ENCODE measurements around the gene ADAMTS2.

Gene ADAMTS2

DNA sequence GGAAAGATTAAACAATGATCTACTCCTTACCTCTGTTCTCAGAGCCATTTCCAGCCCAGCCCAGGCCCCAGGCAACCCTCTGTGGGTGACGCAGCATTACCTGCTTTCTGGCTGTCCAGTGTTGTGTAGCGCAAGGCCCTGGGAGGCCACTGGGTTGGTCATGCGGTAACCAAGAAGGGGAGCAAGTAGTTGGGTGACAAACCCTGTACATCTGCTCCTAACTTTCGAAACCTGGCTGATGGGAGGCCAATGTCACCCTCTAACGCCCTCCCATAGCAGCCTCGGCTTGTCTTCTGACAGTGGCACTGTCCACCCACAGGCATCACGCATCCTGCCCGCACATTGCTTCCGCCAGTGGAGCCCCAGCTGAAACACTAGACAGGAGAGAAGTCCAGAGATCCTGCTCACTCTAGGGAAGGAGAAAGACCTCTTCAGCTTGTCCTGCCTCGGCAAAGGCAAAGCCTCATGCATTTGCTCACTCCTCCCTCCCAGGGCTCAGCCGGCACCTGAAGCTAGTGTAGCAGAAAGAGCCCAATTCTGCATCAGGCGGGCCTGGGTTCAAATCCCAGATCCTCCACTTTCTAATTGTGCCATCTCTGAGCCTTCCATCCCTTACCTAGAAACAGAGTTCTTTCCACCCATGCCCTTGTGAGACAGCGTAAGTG is 94.6 kb downstream of the ADAMTS2 start:
- no peak for DNase-seq

DNA sequence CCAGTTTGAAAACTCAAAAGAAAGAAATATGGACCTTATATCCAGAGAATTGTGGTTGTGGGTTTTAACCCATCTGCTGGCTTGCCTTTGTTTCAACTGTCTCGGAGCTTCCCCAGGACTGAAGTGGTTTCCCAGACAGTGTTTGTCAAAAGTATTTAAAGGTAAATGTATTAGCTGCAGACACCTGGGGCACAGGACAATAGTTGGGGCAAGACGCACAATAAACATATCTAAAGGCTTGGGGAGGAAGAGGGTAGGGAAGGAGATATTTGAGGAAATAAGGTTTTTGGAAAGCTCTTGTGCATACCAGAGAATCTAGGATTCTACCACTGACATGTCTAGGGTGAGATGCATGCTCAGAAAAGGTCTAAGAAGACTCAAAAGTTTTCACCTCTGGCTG is 99.0 kb downstream of the ADAMTS2 start:
- DNase-seq = no peak

DNA sequence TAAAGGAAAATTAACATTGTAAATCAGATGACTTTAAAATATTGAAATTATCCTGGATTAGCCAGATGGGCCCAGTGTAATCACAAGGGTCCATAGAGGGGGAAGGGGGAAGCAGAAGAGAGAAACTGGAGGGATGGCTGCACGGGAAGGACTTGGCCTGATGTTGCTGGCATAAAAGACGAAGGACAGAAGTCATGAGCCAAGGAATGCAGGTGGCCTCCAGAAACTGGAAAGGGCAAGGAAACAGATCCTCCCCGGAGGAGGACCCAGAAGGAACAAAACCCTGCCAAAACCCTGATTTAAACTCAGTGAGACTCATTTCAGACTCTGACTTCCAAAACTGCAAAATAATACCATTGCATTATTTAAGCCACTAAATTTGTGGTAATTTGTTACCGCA is 100.2 kb downstream of the ADAMTS2 start:
- DNase-seq = no peak

DNA sequence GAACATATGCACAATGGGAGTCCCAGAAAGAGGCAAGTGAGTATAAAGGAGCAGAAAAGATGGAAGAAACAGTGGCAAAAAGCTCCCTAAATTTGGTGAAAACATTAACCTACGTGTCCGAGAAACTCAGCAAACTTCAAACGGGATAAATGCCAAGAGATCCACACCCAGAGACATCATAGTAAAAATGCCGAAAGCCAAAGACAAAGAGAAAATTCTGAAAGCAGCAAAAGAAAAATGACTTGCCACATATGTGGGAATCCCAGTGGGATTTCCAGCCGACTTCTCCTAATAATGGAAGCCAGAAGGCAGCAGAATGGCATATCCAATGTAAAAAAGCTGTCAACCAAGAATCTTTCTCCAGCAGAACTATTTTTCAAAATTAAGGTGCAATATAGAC is 101.2 kb downstream of the ADAMTS2 start:
- no peak for DNase-seq

DNA sequence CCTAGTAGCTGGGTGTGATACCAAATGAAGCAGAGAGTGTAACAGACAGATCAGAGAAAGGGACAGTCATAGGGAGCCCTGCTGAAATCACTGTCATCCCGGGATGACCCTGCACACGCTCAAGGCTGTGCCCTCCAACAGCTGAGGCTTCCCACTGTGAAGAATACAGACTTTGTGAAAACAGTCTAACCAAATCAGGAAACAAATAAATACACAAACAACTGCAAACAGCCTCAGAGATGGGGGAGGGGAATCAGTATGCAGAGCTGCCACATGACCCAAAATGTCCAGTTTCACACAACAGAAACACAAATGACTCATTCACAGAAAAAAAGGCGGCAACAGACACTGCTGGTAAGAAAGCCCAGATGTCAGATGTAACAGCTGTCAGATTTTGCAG is 101.9 kb downstream of the ADAMTS2 start:
- no peak for DNase-seq

DNA sequence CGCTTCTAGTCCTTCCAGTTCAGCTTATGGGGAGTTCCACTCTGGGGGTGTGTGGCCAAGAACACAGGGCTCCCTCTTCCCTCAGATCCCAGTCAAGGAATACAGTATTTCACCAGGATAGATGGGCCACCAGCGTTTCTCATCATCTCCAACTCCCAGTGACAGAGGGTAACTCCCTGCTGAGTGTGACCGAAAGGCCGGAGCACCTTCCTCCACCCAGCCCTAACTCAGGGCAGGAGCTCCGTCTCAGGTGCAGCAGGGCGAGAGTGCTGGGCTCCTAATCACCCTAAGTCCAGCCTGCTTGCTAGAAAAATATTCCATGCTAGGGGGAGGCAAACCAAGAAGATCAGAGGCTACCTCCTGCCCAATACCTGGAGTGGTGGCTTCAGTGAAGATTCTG is 102.6 kb downstream of the ADAMTS2 start:
- DNase-seq = no peak

DNA sequence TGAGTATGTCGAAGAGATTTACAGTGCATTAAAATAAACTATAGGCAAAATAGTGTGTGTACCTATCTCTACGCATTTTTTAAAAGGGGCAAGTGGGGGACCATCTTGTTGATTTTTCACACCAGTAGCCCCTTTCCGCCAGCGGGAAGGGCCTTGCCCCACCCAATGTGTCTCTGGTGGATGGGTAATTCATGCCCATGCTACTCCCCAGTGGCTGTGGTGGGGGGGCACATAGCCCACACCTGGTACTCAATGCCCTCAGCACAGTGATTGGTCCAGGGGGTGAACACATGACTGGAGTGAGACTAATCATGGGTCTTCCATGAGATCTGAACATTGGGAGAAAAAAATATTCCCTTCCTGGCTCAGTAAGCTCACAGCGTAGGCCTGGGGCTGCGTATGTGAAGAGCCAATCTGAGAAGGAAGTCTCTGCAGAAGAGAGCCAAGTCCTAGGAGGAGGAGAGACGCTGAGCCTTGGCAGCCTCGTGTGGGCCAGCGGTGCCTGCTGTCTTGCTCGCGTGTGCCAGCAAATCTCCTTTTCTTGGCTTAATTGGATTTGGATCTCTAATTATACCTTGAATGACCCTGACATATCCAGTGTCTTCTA is 103.4 kb downstream of the ADAMTS2 start:
- DNase-seq = no peak

DNA sequence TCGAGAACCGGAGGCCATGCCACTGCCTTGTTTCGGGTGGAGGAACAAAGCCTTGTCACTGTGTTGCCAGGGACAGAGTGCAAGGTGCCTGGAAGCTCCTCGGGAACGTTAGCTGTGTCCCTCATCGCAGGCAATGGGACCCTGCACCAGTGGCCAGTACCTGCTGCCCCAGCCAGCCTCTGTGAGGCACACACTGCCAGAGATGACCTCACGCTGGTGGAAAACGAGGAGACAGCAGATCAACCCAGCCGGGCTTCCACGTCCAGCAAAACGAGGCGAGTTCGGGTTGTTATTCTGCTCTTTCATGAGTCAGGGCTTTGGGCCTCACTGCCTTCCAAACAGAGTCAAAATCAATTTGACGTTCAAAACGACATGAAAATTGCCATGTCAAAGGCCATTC is 104.1 kb downstream of the ADAMTS2 start:
- DNase-seq = no peak

DNA sequence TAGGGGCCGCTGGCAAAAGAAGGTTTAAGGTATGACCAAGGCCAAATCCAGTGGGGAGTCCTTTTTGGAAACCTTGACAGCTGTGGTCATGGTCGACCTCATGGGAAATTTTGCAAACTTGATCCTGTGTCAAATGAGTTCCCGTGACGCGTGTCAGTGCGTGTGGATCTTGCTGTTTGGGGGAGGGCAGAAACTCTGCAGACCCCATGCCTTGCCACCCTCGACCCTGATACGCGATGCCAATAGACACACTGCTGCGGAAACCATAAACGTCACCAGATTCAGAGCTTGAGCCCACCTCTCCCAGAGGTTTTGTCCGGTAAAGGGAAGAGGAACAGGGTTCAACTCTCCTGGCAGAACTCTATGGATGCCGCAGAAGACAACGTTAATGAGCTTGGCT is 104.7 kb downstream of the ADAMTS2 start:
- DNase-seq = no peak

DNA sequence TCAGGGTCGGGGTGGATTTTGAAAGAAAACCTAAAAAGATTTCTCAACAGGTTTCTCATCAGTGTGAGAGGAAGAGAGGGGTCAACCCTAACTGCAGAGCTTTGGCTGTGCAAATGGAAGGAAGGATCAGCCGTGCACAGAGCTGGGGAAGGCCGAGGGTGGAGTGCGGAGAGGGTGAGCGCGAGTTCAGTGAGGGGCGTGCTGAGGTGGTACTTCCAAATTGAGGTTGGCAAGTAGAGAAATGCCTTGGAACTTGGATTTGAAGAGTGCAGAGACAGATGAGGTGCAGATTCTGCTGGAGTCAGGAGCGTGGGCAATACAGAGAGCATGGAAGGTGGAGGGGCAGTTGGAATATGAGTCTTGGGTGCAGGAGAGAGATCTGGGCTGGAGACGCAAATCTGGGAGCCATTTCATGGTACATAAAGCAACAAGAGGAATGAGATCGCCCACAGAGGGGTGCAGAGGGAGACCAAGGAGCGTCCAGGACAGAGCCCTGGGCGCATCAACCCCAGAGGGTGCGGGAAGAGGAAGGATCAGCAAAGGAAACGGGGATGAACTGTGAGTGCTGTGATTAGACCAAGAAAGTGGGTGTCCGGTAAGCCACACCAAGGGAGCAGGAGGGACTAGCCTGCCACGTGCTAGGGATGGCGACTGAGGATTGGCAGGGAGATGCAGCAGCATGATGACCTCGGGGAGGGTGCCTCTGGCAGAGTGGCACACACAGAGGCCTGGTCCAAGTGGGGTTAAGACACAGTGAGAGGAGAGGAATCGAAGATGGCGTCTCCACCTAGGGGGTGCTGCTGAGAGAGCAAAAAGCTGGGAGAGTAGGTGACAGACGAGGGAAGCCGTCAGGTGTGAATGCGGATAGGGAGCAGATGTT is 105.8 kb downstream of the ADAMTS2 start:
- no peak for DNase-seq

DNA sequence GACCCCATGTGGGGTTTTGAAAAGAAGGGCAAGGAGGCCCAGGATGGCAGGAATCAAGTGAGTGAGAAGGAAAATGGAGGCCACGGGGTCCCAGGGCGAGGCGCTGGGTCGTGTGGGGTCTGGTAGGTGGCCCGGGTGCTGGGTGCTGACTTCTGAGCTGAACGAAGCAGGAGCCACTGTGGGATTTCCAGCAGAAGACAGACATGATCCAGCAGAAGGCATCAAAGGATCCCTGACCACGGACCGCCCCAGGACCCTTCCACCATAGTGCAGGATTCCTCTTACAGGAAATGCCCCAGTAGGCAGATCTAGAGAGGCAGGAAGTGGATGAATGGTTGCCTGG is 106.7 kb downstream of the ADAMTS2 start:
- DNase-seq = no peak

DNA sequence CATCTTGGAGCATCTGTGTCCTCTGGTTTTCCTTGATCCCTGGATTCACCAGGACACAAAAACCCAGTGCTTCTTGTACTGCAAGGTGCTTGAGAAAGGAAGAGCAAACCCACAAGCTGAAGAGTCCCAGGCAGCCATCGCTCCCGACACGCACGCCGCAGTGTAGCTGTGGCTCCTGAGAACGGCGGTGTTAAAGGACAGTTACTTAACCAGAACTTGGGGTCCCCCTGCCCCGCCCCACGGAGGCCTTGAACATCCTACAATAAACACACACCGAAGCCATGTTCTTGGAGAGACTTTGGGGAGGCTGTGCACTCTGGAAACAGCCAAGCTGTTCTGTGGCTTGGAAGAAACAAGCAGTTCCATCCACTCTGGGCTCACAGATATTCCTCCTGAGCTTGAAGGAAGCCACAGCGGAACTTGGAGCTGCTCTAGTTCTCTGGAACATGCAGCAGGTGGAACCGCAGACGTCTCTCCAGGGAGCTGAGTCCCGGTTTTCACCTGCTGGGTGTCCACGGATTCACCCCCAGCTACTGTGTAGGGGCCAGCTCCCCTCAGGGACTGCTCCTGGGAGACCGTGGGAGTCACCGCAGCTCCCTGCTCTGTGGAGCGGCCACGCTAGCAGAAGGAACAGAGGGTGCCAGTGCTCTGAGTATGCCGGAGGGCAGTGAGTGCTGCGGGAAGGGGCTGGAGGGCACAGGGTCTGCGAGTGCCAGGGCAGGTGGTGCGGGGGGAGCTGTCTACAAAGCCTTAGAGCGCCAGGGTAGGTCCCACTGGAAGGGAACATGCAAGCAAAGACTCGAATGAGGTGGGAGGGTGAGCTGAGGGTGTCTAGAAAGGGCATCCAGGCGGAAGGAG is 107.3 kb downstream of the ADAMTS2 start:
- no peak for DNase-seq

DNA sequence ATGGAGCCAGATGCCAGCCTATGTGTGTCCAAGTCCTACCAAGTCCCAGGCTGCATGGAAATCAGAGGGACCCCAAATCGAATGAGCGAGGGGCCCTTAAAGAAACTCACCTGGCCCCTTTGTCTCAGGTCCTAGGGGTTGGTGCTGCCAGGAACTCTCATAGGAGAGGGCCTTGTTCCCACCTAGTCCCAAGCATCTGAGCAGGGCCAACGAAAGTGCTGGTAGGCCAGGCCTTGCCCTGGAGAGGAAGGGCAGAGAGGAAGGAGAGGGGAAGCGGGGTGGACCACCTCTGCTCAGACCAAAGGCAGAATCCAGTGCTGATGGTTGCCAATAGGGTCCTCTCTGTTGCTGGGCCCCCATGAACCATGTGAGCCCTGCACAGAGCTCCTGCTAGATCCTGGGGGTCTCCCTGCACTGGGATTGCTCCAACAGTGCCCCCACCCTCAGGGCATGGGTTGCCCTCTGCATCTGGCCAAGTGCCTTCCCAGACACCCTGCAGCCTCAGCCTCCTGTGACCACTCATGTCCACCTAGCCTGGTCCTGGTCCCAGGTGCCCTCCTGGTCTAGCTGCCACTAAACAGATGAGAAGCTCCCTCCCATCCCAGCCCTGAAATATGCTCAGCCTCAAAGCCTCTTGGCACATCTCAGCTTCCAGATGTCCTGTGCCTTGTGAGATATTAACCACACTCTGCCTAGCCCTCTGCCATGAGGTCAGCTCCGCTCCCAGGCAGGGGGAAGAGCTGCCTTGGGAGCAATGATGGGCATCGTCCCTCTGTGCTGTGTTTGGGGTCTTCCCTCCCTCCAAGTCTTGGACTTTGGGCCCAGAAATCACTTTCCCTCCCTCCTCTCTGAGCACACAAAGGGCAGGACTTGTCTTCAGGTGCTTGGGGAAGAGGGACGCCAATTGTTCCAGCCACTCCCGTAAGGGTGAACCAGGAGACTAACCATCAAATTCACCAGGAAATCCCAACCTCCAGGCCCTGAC is 109.6 kb downstream of the ADAMTS2 start:
- DNase-seq = no peak

DNA sequence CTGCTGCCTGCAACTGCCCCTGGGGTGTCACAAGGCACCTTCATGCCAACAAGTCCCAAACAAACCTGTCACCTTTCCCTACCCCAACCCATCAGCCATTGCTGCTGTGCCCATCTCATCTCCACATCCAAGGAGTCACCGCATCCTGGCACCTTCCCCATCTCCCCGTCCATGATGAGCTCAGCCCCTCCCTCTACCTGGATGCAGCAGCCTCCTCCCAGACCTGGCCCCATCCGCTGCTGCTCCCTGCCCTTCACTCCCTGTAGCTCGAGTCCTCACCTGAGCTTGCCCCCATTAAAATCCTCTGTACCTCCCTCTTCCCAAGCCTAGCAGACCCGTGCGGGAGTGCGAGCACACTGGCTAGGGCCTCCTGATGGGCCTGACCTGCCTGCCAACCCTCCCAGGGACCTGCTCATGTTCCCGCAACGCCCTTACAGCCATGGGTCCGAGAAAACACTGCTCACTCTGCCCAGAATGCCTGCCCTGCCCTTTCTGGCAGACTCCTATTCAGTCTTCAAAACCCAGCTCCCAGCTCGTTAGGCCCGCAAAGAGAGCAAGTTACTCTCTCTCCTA is 110.6 kb downstream of the ADAMTS2 start:
- no peak for DNase-seq

DNA sequence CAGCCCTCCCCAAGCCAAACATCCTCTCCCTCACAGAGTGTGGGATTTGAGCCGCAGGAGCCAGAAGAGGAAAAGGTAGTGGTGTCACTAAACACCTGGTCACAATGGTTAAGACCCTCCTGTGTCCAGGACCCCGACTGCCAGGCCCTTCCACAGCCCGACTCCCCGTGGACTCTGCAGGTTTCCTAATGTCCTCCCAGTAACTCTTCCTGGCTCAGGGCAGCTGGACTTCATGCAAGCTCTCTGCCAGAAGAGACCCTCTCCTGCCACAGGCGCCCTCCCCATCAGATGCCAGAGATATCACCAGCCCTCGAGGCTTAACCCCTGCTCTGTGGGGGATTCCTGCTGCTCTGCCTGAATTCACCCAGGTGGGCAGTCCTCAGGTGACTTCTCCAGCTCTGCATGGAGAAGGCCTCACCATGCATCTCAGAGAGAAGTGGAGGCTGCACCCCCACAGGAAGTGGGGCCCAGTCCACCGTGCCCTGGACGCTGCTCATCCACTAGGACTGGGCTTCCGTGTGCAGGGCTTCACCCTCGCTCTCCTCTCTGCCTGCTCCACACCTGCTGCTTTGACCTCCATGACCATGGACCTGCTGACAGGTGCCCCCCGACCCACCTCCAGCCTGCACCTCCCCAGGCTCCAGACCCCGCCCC is 111.2 kb downstream of the ADAMTS2 start:
- DNase-seq = no peak

DNA sequence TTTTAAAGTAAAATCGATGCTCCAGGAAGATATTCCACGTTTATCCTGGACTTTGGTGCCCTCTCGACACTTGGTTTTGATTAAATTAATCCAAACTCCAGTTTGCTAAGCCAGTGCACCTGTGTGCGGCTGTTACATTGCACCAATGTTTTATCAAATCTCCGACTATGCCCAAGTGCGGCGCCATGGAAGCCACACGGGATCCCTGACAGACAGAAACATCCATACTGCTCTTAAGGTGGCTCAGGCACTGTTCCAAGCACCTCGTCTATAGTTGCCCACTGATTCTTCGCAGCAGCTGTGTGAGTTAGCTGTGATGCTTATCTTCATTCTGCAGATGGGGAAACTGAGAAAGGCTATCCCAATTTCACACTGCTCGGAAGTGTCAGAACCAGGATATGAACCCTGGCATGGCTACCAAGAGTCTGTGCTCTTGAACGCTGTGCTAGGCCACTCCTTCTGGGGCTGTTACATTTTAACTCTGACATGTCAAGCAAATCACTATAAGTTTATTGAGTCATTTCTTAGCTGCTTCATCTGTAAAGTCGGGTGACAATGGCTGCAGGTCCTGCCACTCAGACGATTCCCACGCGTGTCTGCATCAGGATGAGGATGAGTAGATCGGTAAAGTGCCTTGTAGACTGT is 113.0 kb downstream of the ADAMTS2 start:
- no peak for DNase-seq

DNA sequence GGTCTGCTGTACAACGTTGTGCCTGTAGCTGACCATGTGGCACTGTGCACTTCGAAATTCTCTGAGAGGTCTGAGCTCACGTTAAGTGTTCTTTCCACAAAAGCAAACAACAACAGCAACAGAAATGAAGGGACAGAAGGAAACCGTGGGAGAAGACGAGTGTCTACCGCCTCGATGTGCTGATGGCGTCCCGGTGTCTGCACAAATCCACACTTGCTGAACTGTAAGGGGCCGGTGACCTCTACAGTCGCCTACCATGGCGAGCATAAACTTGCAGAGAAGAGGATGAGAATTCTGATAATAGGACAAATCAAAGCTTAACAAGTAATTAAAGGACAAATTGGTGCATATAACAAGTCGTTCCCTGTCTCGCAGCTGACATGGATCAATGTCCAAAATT is 114.0 kb downstream of the ADAMTS2 start:
- DNase-seq = no peak

DNA sequence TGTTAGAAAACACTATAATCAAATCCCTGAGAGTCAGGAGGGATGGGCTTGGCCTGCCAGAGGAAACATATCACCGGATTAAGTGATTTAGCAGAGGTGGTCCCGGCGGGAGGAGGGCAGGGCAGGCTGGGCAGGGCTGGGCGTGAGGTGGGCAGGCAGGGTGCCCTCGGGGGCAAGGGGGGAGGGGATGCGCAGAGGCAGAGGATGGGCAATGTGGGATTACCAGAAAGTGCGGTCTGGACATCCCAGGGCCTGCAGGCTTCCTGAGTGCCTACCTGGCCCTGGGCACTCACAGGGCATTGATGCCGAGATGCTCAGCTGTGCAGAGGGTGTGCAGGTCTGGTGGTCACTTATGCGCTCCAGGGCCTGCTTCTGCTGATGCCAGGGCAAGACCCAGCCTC is 115.2 kb downstream of the ADAMTS2 start:
- DNase-seq = no peak

DNA sequence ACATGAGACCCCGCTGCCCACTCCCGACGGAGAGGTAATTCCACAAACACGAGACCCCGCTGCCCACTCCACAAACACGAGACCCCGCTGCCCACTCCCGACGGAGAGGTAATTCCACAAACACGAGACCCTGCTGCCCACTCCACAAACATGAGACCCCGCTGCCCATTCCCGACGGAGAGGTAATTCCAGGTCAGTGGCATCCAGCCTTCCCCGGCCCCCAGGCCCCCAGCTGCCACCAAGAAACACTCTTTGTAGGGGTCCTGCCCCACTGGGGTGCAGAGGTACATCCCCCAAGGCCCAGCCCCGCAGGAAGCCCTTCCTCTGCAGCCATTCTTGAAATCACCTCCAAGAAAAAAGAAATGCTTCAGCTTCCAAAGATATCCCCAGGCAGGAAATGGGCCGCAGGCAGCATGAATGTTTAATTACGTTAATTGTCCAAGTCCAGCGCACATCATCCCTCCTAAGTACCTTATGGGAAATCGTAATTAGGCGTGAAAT is 115.9 kb downstream of the ADAMTS2 start:
- DNase-seq = no peak
